ENCODE data around the gene LGALS9.

DNA sequence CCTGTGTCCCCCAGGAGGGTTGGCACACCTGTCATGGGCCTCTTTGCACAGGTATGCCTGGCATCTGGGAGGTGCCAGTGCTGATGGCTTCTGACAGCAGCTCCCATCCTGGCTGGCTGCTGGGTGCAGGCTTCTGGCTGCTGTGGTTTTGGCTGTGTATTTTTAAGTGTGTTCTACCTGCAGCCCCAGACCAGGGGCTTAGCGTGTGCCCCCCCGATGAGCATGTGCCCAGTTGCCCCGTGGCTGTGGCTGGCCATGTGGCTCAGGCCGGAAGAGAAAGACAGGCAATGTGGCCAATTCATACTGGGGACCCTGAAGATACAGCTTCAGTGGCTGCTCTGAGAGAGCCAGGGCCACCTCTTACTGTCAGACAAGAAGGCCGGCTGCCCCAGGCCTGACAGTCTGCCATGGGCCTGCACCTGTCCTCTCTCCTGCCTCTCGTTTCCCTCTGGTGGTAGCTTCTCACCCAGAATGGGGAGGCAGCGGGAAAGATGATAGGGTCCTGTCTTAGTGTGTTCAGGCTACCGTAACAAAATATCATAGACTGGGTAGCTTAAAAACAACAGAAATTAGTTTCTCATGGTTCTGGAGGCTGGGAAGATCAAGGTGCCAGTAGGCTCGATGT, 37.6 kb upstream of the LGALS9 start:
- TF ChIP-seq, protein P1, sequence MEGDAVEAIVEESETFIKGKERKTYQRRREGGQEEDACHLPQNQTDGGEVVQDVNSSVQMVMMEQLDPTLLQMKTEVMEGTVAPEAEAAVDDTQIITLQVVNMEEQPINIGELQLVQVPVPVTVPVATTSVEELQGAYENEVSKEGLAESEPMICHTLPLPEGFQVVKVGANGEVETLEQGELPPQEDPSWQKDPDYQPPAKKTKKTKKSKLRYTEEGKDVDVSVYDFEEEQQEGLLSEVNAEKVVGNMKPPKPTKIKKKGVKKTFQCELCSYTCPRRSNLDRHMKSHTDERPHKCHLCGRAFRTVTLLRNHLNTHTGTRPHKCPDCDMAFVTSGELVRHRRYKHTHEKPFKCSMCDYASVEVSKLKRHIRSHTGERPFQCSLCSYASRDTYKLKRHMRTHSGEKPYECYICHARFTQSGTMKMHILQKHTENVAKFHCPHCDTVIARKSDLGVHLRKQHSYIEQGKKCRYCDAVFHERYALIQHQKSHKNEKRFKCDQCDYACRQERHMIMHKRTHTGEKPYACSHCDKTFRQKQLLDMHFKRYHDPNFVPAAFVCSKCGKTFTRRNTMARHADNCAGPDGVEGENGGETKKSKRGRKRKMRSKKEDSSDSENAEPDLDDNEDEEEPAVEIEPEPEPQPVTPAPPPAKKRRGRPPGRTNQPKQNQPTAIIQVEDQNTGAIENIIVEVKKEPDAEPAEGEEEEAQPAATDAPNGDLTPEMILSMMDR (IDR thresholded peaks at IDR 0.05) = no peak
- TF ChIP-seq POLR2A (IDR thresholded peaks at IDR 0.05) (no peak), EP300 (IDR thresholded peaks at IDR 0.05) (no peak)
